ENCODE data around the gene C9orf78. TPM values are rescaled to one million over a fixed set of nuclear protein-coding genes. Genes with fewer than 3 reads are reported as not detected.

C9orf78 gene
- total RNA-seq (10 to 100 TPM; 16.3 to 22.4 (median 17.2) TPM), polyA plus RNA-seq (10 to 100 TPM; 24.2 to 38.6 TPM)

GRCh38 chr9:129835128-129835859, at the start of gene C9orf78, which contains the start of gene USP20:
TSS of gene C9orf78 (minus strand) at chr9:129835275. CDS start at chr9:129835221, 54 bp downstream.
TSS of gene USP20 (plus strand) at chr9:129835458. CDS start at chr9:129852556, 17,098 bp downstream.
- Histone ChIP-seq H3K9me3 (no peaks in the 10 kb centered on the region), H3K4me1 (peaks cover 0 to 15% (median 5%) of the 10 kb centered on the region in 3 donors), H3K27me3 (no peaks in the 10 kb centered on the region), H3K27ac (peak within 1 kb of the TSS; percentile 73 to 83 (median 78)), H3K36me3 (peaks cover 0 to 13% (median 4%) of the 10 kb centered on the region in 3 donors), H3K4me3 (peak within 1 kb of the TSS; percentile 93 to 99 (median 98))
- DNase-seq (peak; percentile 95 to 100 (median 98)), FAIRE-seq (no peak), ATAC-seq (peak; percentile 97 to 99 (median 98))
- intact Hi-C loops (cut with DNase I): no loop called here
- TF ChIP-seq, protein P1, sequence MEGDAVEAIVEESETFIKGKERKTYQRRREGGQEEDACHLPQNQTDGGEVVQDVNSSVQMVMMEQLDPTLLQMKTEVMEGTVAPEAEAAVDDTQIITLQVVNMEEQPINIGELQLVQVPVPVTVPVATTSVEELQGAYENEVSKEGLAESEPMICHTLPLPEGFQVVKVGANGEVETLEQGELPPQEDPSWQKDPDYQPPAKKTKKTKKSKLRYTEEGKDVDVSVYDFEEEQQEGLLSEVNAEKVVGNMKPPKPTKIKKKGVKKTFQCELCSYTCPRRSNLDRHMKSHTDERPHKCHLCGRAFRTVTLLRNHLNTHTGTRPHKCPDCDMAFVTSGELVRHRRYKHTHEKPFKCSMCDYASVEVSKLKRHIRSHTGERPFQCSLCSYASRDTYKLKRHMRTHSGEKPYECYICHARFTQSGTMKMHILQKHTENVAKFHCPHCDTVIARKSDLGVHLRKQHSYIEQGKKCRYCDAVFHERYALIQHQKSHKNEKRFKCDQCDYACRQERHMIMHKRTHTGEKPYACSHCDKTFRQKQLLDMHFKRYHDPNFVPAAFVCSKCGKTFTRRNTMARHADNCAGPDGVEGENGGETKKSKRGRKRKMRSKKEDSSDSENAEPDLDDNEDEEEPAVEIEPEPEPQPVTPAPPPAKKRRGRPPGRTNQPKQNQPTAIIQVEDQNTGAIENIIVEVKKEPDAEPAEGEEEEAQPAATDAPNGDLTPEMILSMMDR (IDR thresholded peaks at IDR 0.05): no peak
- WGBS, 2 donors: 1% methylated on average over 61 to 81 of the region's 81 CpGs

GRCh38 chr9:129884220-129885017, 49.3 kb upstream of the C9orf78 start:
- WGBS, 2 donors: 7% methylated on average over 24 of the region's 24 CpGs
- FAIRE-seq: no peak

DNA sequence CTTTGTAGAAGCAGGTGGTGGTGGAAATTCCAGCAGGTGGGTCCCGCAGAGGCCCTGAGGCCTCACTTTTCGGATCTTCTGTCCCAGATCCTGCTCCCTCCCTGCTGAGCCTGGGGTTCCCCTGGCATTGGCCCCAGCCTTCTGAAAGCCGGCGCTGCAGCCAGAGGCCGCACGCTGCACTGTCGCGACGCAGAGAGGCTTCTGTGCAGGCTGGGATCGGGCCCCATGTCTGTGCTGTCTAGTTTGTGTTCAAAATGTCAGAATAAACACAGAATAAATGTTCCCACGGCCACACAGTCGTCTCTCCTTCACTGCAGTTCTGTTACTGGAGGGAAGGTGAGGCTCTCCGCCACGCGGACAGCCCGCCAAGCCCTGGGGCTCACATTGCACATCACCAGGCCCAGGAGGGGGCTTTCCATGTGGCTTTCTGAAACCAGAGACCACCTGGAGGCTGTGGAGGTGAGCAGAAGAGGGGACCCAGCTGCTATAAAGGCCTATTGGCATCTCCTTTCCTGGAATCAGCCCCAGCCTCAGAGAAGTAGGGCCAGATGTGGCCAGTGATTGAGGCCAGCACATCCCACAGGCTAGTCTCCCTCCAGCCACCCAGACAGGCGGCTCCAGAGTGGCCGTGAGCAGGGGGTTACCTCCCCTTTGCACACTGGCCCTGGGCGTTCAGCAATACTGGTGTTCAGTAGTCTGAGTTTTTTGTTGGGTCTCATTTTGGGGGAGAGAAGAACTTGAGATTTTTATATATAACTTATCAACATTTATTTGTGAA, 46.7 kb upstream of the C9orf78 start:
- TF ChIP-seq, protein P1 (IDR thresholded peaks at IDR 0.05): no peak
- ATAC-seq (no peak), DNase-seq (no peak), FAIRE-seq (no peak)
- no peak overlapping the region for H3K27ac ChIP-seq
- H3K27me3 ChIP-seq: no peaks in the 10 kb centered on the region
- H3K36me3 ChIP-seq: peaks cover 0 to 24% (median 0%) of the 10 kb centered on the region in 3 donors
- no peak overlapping the region for H3K4me3 ChIP-seq
- H3K4me1 ChIP-seq: peaks cover 4 to 8% (median 6%) of the 10 kb centered on the region in 3 donors
- intact Hi-C loops (cut with DNase I): loop anchor here in 1 of 3 donors (10.0 kb wide), 2 partner anchors 183 to 353 kb away; no protein-coding TSS in a partner anchor
- 86 to 89% methylated on average over 19 of the region's 19 CpGs for WGBS, 2 donors
- no peaks in the 10 kb centered on the region for H3K9me3 ChIP-seq

More at GRCh38 chr9:129884220-129885017, 49.3 kb upstream of the C9orf78 start:
- TF ChIP-seq, protein P1 (IDR thresholded peaks at IDR 0.05): no peak
- H3K9me3 ChIP-seq: no peaks in the 10 kb centered on the region
- DNase-seq: peak; percentile 88 to 95 (median 90)
- peaks cover 4 to 8% (median 6%) of the 10 kb centered on the region in 3 donors for H3K4me1 ChIP-seq
- H3K27me3 ChIP-seq: no peaks in the 10 kb centered on the region
- H3K36me3 ChIP-seq: peaks cover 0 to 21% (median 0%) of the 10 kb centered on the region in 3 donors
- ATAC-seq: peak; percentile 85 to 91 (median 87)
- peak overlapping the region in 3 of 4 donors; percentile 5 to 53 (median 50) for H3K4me3 ChIP-seq
- intact Hi-C loops (cut with DNase I): loop anchor here in 1 of 3 donors (10.0 kb wide), 2 partner anchors 180 to 350 kb away; no protein-coding TSS in a partner anchor
- peak overlapping the region; percentile 23 to 74 (median 68) for H3K27ac ChIP-seq

DNA sequence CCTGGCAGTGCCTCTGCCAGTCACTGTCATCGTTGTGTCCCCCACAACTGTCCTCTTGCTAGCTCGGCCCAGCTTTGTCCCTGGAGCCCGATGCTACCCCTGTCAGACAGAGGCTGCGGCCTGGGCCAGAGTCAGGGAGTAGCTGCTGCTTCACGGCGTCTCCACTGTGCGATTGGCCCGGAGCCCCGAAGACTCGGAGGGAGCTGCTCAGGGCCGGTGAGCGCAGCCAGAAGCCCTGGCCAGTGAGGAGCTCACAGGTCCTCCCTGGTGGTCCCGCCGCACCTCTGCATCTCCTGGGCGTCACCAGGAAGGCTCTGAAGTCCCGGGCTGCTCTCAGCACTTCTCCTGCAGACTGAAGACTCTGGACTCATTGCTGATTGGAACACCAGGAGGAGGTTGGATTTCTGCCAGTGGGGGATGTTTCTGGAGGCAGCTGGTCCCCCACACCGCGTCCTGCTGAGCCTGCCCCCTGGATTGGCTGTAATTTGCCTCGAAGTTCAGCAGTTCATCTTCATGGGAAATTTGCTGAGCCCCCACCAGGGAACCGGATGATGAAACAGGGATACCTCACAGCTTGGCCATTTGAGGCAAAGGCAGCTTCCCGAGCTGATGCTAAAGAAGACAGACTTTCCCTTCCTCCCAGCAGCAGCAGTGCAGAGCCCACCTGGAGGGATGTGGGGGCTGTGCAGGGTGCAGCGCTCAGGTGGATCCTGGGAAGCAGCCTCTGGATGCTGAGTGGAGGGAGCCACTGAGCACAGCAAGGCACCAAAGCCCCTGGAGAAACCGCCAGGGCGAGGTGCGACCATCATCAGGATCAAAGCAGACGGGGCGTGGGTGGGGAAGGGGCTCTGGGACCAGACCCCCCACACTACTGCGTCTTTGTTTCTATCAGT, 45.8 kb upstream of the C9orf78 start:
- Histone ChIP-seq H3K4me1 (peaks cover 0 to 8% (median 6%) of the 10 kb centered on the region in 3 donors), H3K27ac (no peak overlapping the region), H3K9me3 (no peaks in the 10 kb centered on the region), H3K36me3 (peaks cover 0 to 28% (median 0%) of the 10 kb centered on the region in 3 donors), H3K27me3 (no peaks in the 10 kb centered on the region), H3K4me3 (no peak overlapping the region)
- no peak for FAIRE-seq
- DNase-seq: peak in 1 of 6 donors; percentile 66
- WGBS, 2 donors: 87 to 89% methylated on average over 28 of the region's 28 CpGs
- TF ChIP-seq, protein P1 (IDR thresholded peaks at IDR 0.05): no peak
- ATAC-seq: no peak
- intact Hi-C loops (cut with DNase I): loop anchor here in 1 of 3 donors (10.0 kb wide), 2 partner anchors 184 to 354 kb away; no protein-coding TSS in a partner anchor

Measured in pancreas (tissue), 10 donors.